ENCODE measurements around the gene TIAM1.

GRCh38 chr21:31145274-31145673 lies 198.8 kb downstream of the TIAM1 start:
- TF ChIP-seq POLR2A (IDR thresholded peaks at IDR 0.05), result no peak
- no peak for TF ChIP-seq CTCF (IDR thresholded peaks at IDR 0.05)
- no peak for TF ChIP-seq POLR2AphosphoS5 (IDR thresholded peaks at IDR 0.05; ENCODE audit: insufficient read depth in 1 of 2, low read depth in 1 of 2)

Measured in vagina (tissue), 2 donors.